ENCODE data around the gene FOCAD.

Gene FOCAD

GRCh38 chr9:20782289-20782688 lies 98.2 kb downstream of the FOCAD start:
- no peaks in the 10 kb centered on the region for H3K79me2 ChIP-seq (ENCODE audit: insufficient read depth, low read length)
- H3F3A ChIP-seq (ENCODE audit: insufficient read depth, low read length), result no peaks in the 10 kb centered on the region
- no peaks in the 10 kb centered on the region for H4K20me1 ChIP-seq (ENCODE audit: insufficient read depth, low read length)
- no peaks in the 10 kb centered on the region for H3K4me1 ChIP-seq (ENCODE audit: insufficient read depth, low read length, severe bottlenecking)
- no peak overlapping the region for H3K4me2 ChIP-seq (ENCODE audit: low read length)
- H3K27me3 ChIP-seq (ENCODE audit: insufficient read depth, low read length), result no peaks in the 10 kb centered on the region
- H3K9me2 ChIP-seq (ENCODE audit: low read depth, low read length), result no peaks in the 10 kb centered on the region
- H3K36me3 ChIP-seq (ENCODE audit: insufficient read depth, low read length), result no peaks in the 10 kb centered on the region
- H3K9ac ChIP-seq (ENCODE audit: low read length), result no peak overlapping the region
- no peak overlapping the region for H2AFZ ChIP-seq (ENCODE audit: low read length)
- TF ChIP-seq CTCF (IDR thresholded peaks at IDR 0.05; ENCODE audit: low read length) (no peak), EZH2 (IDR thresholded peaks at IDR 0.05; ENCODE audit: borderline replicate concordance, low read length) (no peak)
- no peaks in the 10 kb centered on the region for H3K9me3 ChIP-seq (ENCODE audit: low read length)
- no peak overlapping the region for H3K4me3 ChIP-seq (ENCODE audit: low read depth, low read length, poor library complexity, severe bottlenecking)
- H3K27ac ChIP-seq (ENCODE audit: low read depth, low read length, poor library complexity, severe bottlenecking), result no peak overlapping the region

- no peaks in the 10 kb centered on the region for H3K36me3 ChIP-seq (ENCODE audit: insufficient read depth, low read length)
- H3K4me3 ChIP-seq (ENCODE audit: low read depth, low read length, poor library complexity, severe bottlenecking), result no peak overlapping the region
- TF ChIP-seq CTCF (IDR thresholded peaks at IDR 0.05; ENCODE audit: low read length), result no peak
- TF ChIP-seq EZH2 (IDR thresholded peaks at IDR 0.05; ENCODE audit: borderline replicate concordance, low read length), result no peak
These were observed 99.3 kb downstream of the FOCAD start for GRCh38 chr9:20783057-20784038.

GRCh38 chr9:20784196-20784595 lies 100.1 kb downstream of the FOCAD start:
- no peaks in the 10 kb centered on the region for H3F3A ChIP-seq (ENCODE audit: insufficient read depth, low read length)
- H3K36me3 ChIP-seq (ENCODE audit: insufficient read depth, low read length), result no peaks in the 10 kb centered on the region
- H3K9me2 ChIP-seq (ENCODE audit: low read depth, low read length), result no peaks in the 10 kb centered on the region
- no peak overlapping the region for H3K4me2 ChIP-seq (ENCODE audit: low read length)
- TF ChIP-seq CTCF (IDR thresholded peaks at IDR 0.05; ENCODE audit: low read length) (no peak), EZH2 (IDR thresholded peaks at IDR 0.05; ENCODE audit: borderline replicate concordance, low read length) (no peak)
- no peaks in the 10 kb centered on the region for H4K20me1 ChIP-seq (ENCODE audit: insufficient read depth, low read length)
- no peaks in the 10 kb centered on the region for H3K27me3 ChIP-seq (ENCODE audit: insufficient read depth, low read length)
- H3K9me3 ChIP-seq (ENCODE audit: low read length), result no peaks in the 10 kb centered on the region
- H3K27ac ChIP-seq (ENCODE audit: low read depth, low read length, poor library complexity, severe bottlenecking), result no peak overlapping the region
- H2AFZ ChIP-seq (ENCODE audit: low read length), result no peak overlapping the region
- no peaks in the 10 kb centered on the region for H3K79me2 ChIP-seq (ENCODE audit: insufficient read depth, low read length)
- no peak overlapping the region for H3K9ac ChIP-seq (ENCODE audit: low read length)
- H3K4me3 ChIP-seq (ENCODE audit: low read depth, low read length, poor library complexity, severe bottlenecking), result no peak overlapping the region
- no peaks in the 10 kb centered on the region for H3K4me1 ChIP-seq (ENCODE audit: insufficient read depth, low read length, severe bottlenecking)

More at GRCh38 chr9:20783057-20784038, 99.3 kb downstream of the FOCAD start:
- H3K9me2 ChIP-seq (ENCODE audit: low read depth, low read length), result no peaks in the 10 kb centered on the region
- H3K4me1 ChIP-seq (ENCODE audit: insufficient read depth, low read length, severe bottlenecking), result no peaks in the 10 kb centered on the region
- H2AFZ ChIP-seq (ENCODE audit: low read length), result no peak overlapping the region
- H3K27me3 ChIP-seq (ENCODE audit: insufficient read depth, low read length), result no peaks in the 10 kb centered on the region
- no peaks in the 10 kb centered on the region for H3K9me3 ChIP-seq (ENCODE audit: low read length)
- no peaks in the 10 kb centered on the region for H3K79me2 ChIP-seq (ENCODE audit: insufficient read depth, low read length)
- H3K4me2 ChIP-seq (ENCODE audit: low read length), result no peak overlapping the region
- H3F3A ChIP-seq (ENCODE audit: insufficient read depth, low read length), result no peaks in the 10 kb centered on the region
- H3K9ac ChIP-seq (ENCODE audit: low read length), result no peak overlapping the region
- H4K20me1 ChIP-seq (ENCODE audit: insufficient read depth, low read length), result no peaks in the 10 kb centered on the region
- H3K27ac ChIP-seq (ENCODE audit: low read depth, low read length, poor library complexity, severe bottlenecking), result no peak overlapping the region
